ENCODE measurements around the gene PRR36. TPM values are rescaled to one million over a fixed set of nuclear protein-coding genes. Genes with fewer than 3 reads are reported as not detected.
A peak's percentile ranks its signal among the peaks of the same experiment; 100 is the strongest.

The PRR36 gene
- total RNA-seq, 2 donors from 2014 or later, result 0.37 to 0.63 TPM

- Mint-ChIP-seq H3K27me3 (peaks cover 7% of the 10 kb centered on the region), H3K4me3 (no peak overlapping the region), H3K36me3 (ENCODE audit: low read depth) (no peaks in the 10 kb centered on the region), H3K4me1 (peaks cover 3% of the 10 kb centered on the region), H3K27ac (no peak overlapping the region)
- H3K9me3 ChIP-seq (ENCODE audit: control insufficient read depth, low read length, poor library complexity, severe bottlenecking), result no peaks in the 10 kb centered on the region
- DNase-seq (no peak), ATAC-seq (no peak)
Observed at GRCh38 chr19:7883105-7883504, 8.9 kb upstream of the PRR36 start.

- H3K27me3 Mint-ChIP-seq, result no peaks in the 10 kb centered on the region
- H3K27ac Mint-ChIP-seq, result no peak overlapping the region
- no peaks in the 10 kb centered on the region for H3K9me3 ChIP-seq (ENCODE audit: control insufficient read depth, low read length, poor library complexity, severe bottlenecking)
- no peak for ATAC-seq
- H3K36me3 Mint-ChIP-seq (ENCODE audit: low read depth), result no peaks in the 10 kb centered on the region
- H3K4me1 Mint-ChIP-seq, result peaks cover 3% of the 10 kb centered on the region
- H3K4me3 Mint-ChIP-seq, result no peak overlapping the region
- no peak for DNase-seq
Observed at GRCh38 chr19:7881910-7882309, 7.7 kb upstream of the PRR36 start.

- ATAC-seq, result no peak
Observed at GRCh38 chr19:7879836-7880235, 5.6 kb upstream of the PRR36 start.

GRCh38 chr19:7879111-7879807 is 5.1 kb upstream of the PRR36 start:
- Mint-ChIP-seq H3K27me3 (peaks cover 5% of the 10 kb centered on the region), H3K27ac (no peak overlapping the region), H3K4me1 (peaks cover 8% of the 10 kb centered on the region), H3K36me3 (ENCODE audit: low read depth) (no peaks in the 10 kb centered on the region), H3K4me3 (no peak overlapping the region)
- no peaks in the 10 kb centered on the region for H3K9me3 ChIP-seq (ENCODE audit: control insufficient read depth, low read length, poor library complexity, severe bottlenecking)
- ATAC-seq (no peak), DNase-seq (no peak)

More at GRCh38 chr19:7879836-7880235, 5.6 kb upstream of the PRR36 start:
- H3K9me3 ChIP-seq (ENCODE audit: control insufficient read depth, low read length, poor library complexity, severe bottlenecking), result no peaks in the 10 kb centered on the region
- Mint-ChIP-seq H3K4me1 (peaks cover 5% of the 10 kb centered on the region), H3K27me3 (peaks cover under 1% of the 10 kb centered on the region), H3K36me3 (ENCODE audit: low read depth) (no peaks in the 10 kb centered on the region), H3K27ac (no peak overlapping the region), H3K4me3 (no peak overlapping the region)
- DNase-seq, result no peak

- no peaks in the 10 kb centered on the region for H3K9me3 ChIP-seq (ENCODE audit: control insufficient read depth, low read length, poor library complexity, severe bottlenecking)
- DNase-seq (no peak), ATAC-seq (no peak)
- no peak overlapping the region for H3K4me3 Mint-ChIP-seq
- no peaks in the 10 kb centered on the region for H3K36me3 Mint-ChIP-seq (ENCODE audit: low read depth)
- H3K27me3 Mint-ChIP-seq, result peaks cover 10% of the 10 kb centered on the region
- H3K4me1 Mint-ChIP-seq, result peaks cover 6% of the 10 kb centered on the region
- H3K27ac Mint-ChIP-seq, result no peak overlapping the region
Observed at GRCh38 chr19:7877249-7877836, 3.2 kb upstream of the PRR36 start.

GRCh38 chr19:7874897-7875273 is 695 bp upstream of the PRR36 start:
- H3K4me1 Mint-ChIP-seq, result peaks cover 24% of the 10 kb centered on the region
- ATAC-seq, result no peak
- DNase-seq, result no peak
- H3K36me3 Mint-ChIP-seq (ENCODE audit: low read depth), result no peaks in the 10 kb centered on the region
- no peak overlapping the region for H3K4me3 Mint-ChIP-seq
- peaks cover 19% of the 10 kb centered on the region for H3K27me3 Mint-ChIP-seq
- H3K9me3 ChIP-seq (ENCODE audit: control insufficient read depth, low read length, poor library complexity, severe bottlenecking), result no peaks in the 10 kb centered on the region
- H3K27ac Mint-ChIP-seq, result no peak overlapping the region

GRCh38 chr19:7873304-7874075 is 700 bp downstream of the PRR36 start:
- H3K36me3 Mint-ChIP-seq (ENCODE audit: low read depth), result no peaks in the 10 kb centered on the region
- peaks cover 19% of the 10 kb centered on the region for H3K27me3 Mint-ChIP-seq
- no peak for DNase-seq
- no peak overlapping the region for H3K27ac Mint-ChIP-seq
- peak overlapping the region; percentile 80 for H3K4me3 Mint-ChIP-seq
- H3K9me3 ChIP-seq (ENCODE audit: control insufficient read depth, low read length, poor library complexity, severe bottlenecking), result no peaks in the 10 kb centered on the region
- ATAC-seq, result no peak
- H3K4me1 Mint-ChIP-seq, result peaks cover 29% of the 10 kb centered on the region

- Mint-ChIP-seq H3K4me1 (peaks cover 33% of the 10 kb centered on the region), H3K36me3 (ENCODE audit: low read depth) (no peaks in the 10 kb centered on the region), H3K27ac (no peak overlapping the region), H3K27me3 (peaks cover 19% of the 10 kb centered on the region), H3K4me3 (peak overlapping the region; percentile 72)
- H3K9me3 ChIP-seq (ENCODE audit: control insufficient read depth, low read length, poor library complexity, severe bottlenecking), result no peaks in the 10 kb centered on the region
- DNase-seq, result no peak
- ATAC-seq, result no peak
Observed at GRCh38 chr19:7872306-7873204, 1.6 kb downstream of the PRR36 start.

GRCh38 chr19:7871437-7872305 is 2.5 kb downstream of the PRR36 start:
- peak overlapping the region; percentile 72 for H3K4me3 Mint-ChIP-seq
- H3K9me3 ChIP-seq (ENCODE audit: control insufficient read depth, low read length, poor library complexity, severe bottlenecking), result no peaks in the 10 kb centered on the region
- H3K36me3 Mint-ChIP-seq (ENCODE audit: low read depth), result no peaks in the 10 kb centered on the region
- peaks cover 19% of the 10 kb centered on the region for H3K27me3 Mint-ChIP-seq
- H3K4me1 Mint-ChIP-seq, result peaks cover 33% of the 10 kb centered on the region
- H3K27ac Mint-ChIP-seq, result no peak overlapping the region
- ATAC-seq (peak; percentile 22), DNase-seq (peak; percentile 79 to 85 (median 84))

GRCh38 chr19:7870571-7871436 is 3.4 kb downstream of the PRR36 start:
- no peak overlapping the region for H3K27ac Mint-ChIP-seq
- DNase-seq (peak in 1 of 3 donors; percentile 53), ATAC-seq (no peak)
- no peaks in the 10 kb centered on the region for H3K36me3 Mint-ChIP-seq (ENCODE audit: low read depth)
- peak overlapping the region; percentile 73 for H3K4me3 Mint-ChIP-seq
- peaks cover 19% of the 10 kb centered on the region for H3K27me3 Mint-ChIP-seq
- H3K4me1 Mint-ChIP-seq, result peaks cover 31% of the 10 kb centered on the region
- H3K9me3 ChIP-seq (ENCODE audit: control insufficient read depth, low read length, poor library complexity, severe bottlenecking), result no peaks in the 10 kb centered on the region

GRCh38 chr19:7869910-7870511 is 4.2 kb downstream of the PRR36 start:
- ATAC-seq, result peak; percentile 11
- no peaks in the 10 kb centered on the region for H3K9me3 ChIP-seq (ENCODE audit: control insufficient read depth, low read length, poor library complexity, severe bottlenecking)
- no peak overlapping the region for H3K27ac Mint-ChIP-seq
- H3K4me1 Mint-ChIP-seq, result peaks cover 37% of the 10 kb centered on the region
- H3K36me3 Mint-ChIP-seq (ENCODE audit: low read depth), result no peaks in the 10 kb centered on the region
- peak in 2 of 3 donors; percentile 43 to 56 for DNase-seq
- H3K27me3 Mint-ChIP-seq, result peaks cover 22% of the 10 kb centered on the region
- peak overlapping the region; percentile 73 for H3K4me3 Mint-ChIP-seq
